MM.1S (cell line): ENCODE results near the gene TMPRSS15.

Experiments
- CTCF ChIP-seq: fragments of 300-600 bp; sonication (generic); IDR thresholded peaks from 2 replicates; pipeline ENCODE4 v1.5.1; 2016; ENCODE audit warnings: antibody characterized with exemption, low read length, mixed read lengths
- EZH2 ChIP-seq: fragments of 300-600 bp; sonication (generic); optimal IDR thresholded peaks from 2 replicates; pipeline ENCODE3; 2017; ENCODE audit warnings: low read depth, mild to moderate bottlenecking, antibody characterized with exemption, low read length, mixed read lengths
- EZH2phosphoT487 ChIP-seq: fragments of 300-600 bp; sonication (generic); IDR thresholded peaks from 2 replicates; pipeline ENCODE4 v1.6.1; 2018; ENCODE audit warnings: antibody characterized with exemption, low read length

DNA sequence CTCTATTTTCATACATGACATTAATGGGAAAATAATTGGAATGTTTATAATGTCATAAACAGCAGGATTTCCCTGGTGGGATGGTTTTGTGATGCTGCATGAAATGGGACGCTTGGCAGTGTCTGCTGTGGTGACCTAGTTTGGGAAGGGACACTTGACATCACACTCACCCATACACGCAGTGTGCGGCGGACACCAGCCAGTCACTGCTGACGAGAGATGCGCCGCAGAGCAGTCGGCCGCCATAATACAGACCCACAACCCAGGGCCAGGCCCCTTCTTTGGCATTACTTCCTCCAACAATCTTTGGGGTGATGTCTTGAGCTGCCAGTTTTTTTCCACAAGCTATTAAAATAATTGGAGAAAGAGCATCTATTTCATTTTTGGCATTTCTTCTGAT is 109.5 kb downstream of the TMPRSS15 start:
- TF ChIP-seq CTCF (no peak), EZH2phosphoT487 (no peak), EZH2 (no peak)
